Adrenal gland (tissue), 12 donors: ENCODE data around the gene FXYD1. TPM values are rescaled to one million over a fixed set of nuclear protein-coding genes. Genes with fewer than 3 reads are reported as not detected.

ENCODE experiments used
- DNase-seq, 7 donors: peaks; one replicate each; pipeline ENCODE4 v3.0.0-alpha.2; 2019 to 2020
- H3K27ac ChIP-seq, 5 donors: fragments of 200-600 bp; sonication (generic) in 4 of 5; 1 replicate in 3 of 5; 2 replicates in 2 of 5; pipeline versions ENCODE4 v1.5.1 to v1.8.0; 2016 to 2020; ENCODE audit warnings: mild to moderate bottlenecking in 1 of 5
- H3K27me3 ChIP-seq: fragments of 200-600 bp; 2 replicates; pipeline ENCODE4 v1.8.0; 2021
- H3K36me3 ChIP-seq, 2 donors: fragments of 200-600 bp; replicated peaks in 1 of 2; 1 replicate in 1 of 2; 2 replicates in 1 of 2; pipeline versions ENCODE4 v1.5.1 to v1.8.0; 2018 to 2022
- H3K4me1 ChIP-seq, 2 donors: fragments of 200-600 bp; replicated peaks in 1 of 2; 1 replicate in 1 of 2; 2 replicates in 1 of 2; pipeline versions ENCODE4 v1.5.1 to v1.8.0; 2018 to 2021
- H3K4me3 ChIP-seq, 4 donors: fragments of 200-600 bp; sonication (generic) in 3 of 4; one replicate each; pipeline ENCODE4 v1.5.1; 2016 to 2018
- H3K9me3 ChIP-seq, 3 donors: fragments of 200-600 bp; sonication (generic) in 1 of 3; replicated peaks in 1 of 3; 1 replicate in 2 of 3; 2 replicates in 1 of 3; pipeline versions ENCODE4 v1.5.1 to v1.8.0; 2016 to 2021
- CTCF ChIP-seq, 6 experiments: fragments of 450-650 bp in 4 of 6; fragments of 200-600 bp in 2 of 6; sonication (generic) in 1 of 6; IDR thresholded peaks; 1 replicate in 5 of 6; 2 replicates in 1 of 6; pipeline versions ENCODE4 v1.5.1 to v1.8.0; 2016 to 2021; ENCODE audit warnings: antibody characterized with exemption in 6 of 6, mild to moderate bottlenecking in 2 of 6, moderate library complexity in 1 of 6
- POLR2A ChIP-seq, 2 donors: fragments of 450-650 bp; IDR thresholded peaks; one replicate each; pipeline ENCODE4 v1.6.1; 2017; ENCODE audit warnings: antibody characterized with exemption in 2 of 2, mild to moderate bottlenecking in 2 of 2, moderate library complexity in 1 of 2
- WGBS, 4 donors: extraction: QIAGEN DNeasy Blood & Tissue Kit in 2 of 4; methylation state at CpG; one replicate each; pipeline versions ENCODE4 v1.1.5 to v1.1.7; 2013 to 2017; 5-methylcytosine and 5-hydroxymethylcytosine counted together
- intact Hi-C, 2 donors: fragments of 100-400 bp; cut with DNase I; formaldehyde crosslinking; loops; one replicate each; pipeline versions ENCODE4 v1.14.1 to v1.15.0; 2022 to 2023
- polyA plus RNA-seq, 3 donors: library from polyadenylated mRNA; stranded (reverse); fragments of 200-250 nt in 2 of 3; fragments of 350-450 nt in 1 of 3; fragmentation: Illumina TruSeq in 1 of 3; extraction: RNeasy Lipid Tissue Mini Kit (QIAGEN cat#74804) in 1 of 3; gene quantifications; one replicate each; pipeline ENCODE4 v1.2.3, GENCODE V29; 2013 to 2014
- total RNA-seq, 9 donors: library from RNA; depleted of rRNA in 4 of 9; stranded (reverse); fragments of >200 nt in 4 of 9; fragments of 120-200 nt in 1 of 9; fragmentation: NEBNext Ultra II Directional in 1 of 9; extraction: Animal tissue kit (Norgen Biotek cat#: 25700) in 1 of 9; gene quantifications; one replicate each; pipeline versions ENCODE4 v1.1.0 to v1.2.4, GENCODE V29; 2013 to 2023
- donor health status: healthy with polysubstance abuse.
- donor health status: Bipolar disorder and iron deficiency.
- donor health status: DM: yes; HTN: yes; CAD: no.
- donor health status: DM: no; HTN: no; CAD: no.
- donor health status: DM: no; HTN: no; CAD: no.
- donor health status: DM: yes; HTN: yes; CAD: no.

Gene FXYD1
- total and polyA plus RNA-seq, 12 donors, result 2.0 to 58.6 (median 9.4) TPM; not detected in 1

- peak in 6 of 7 donors; percentile 36 to 66 (median 52) for DNase-seq
- intact Hi-C loops, result no loop called here
- no peaks in the 10 kb centered on the region for H3K27me3 ChIP-seq
- 9 to 12% (median 11%) methylated on average over 22 to 23 of the region's 23 CpGs for whole genome bisulfite sequencing, 4 donors
- H3K9me3 ChIP-seq, result no peaks in the 10 kb centered on the region
- TF ChIP-seq CTCF (IDR thresholded peaks at IDR 0.05), result peak; percentile 65 to 93 (median 84)
- no peak for TF ChIP-seq POLR2A (IDR thresholded peaks at IDR 0.05)
- H3K4me3 ChIP-seq, result no peak overlapping the region
- no peak overlapping the region for H3K27ac ChIP-seq
- H3K4me1 ChIP-seq, result peaks cover 0 to 7% of the 10 kb centered on the region in 2 donors
- H3K36me3 ChIP-seq, result no peaks in the 10 kb centered on the region
These were observed 24.1 kb upstream of the FXYD1 start for GRCh38 chr19:35114353-35115176.

- peaks cover 0 to 14% of the 10 kb centered on the region in 2 donors for H3K4me1 ChIP-seq
- 58 to 68% (median 61%) methylated on average over 6 to 14 of the region's 14 CpGs for WGBS, 4 donors
- intact Hi-C loops, result no loop called here
- no peaks in the 10 kb centered on the region for H3K36me3 ChIP-seq
- no peak for DNase-seq
- TF ChIP-seq POLR2A (IDR thresholded peaks at IDR 0.05), result no peak
- H3K27me3 ChIP-seq, result no peaks in the 10 kb centered on the region
- no peak within 1 kb of the TSS for H3K27ac ChIP-seq
- no peak within 1 kb of the TSS for H3K4me3 ChIP-seq
- no peaks in the 10 kb centered on the region for H3K9me3 ChIP-seq
These were observed 23.3 kb upstream of the FXYD1 start, which contains the start of gene FXYD3 for GRCh38 chr19:35115177-35115951. TSS of gene FXYD3 (plus strand) at chr19:35115823. CDS start at chr19:35119377, 3,554 bp downstream.

- no peak overlapping the region for H3K4me3 ChIP-seq
- no peak overlapping the region for H3K27ac ChIP-seq
- WGBS, 4 donors, result 77 to 85% (median 82%) methylated on average over 5 to 13 of the region's 13 CpGs
These were observed 22.4 kb upstream of the FXYD1 start for GRCh38 chr19:35116072-35116801.

GRCh38 chr19:35117116-35117515 lies 21.5 kb upstream of the FXYD1 start:
- Histone ChIP-seq H3K4me1 (peaks cover 0 to 14% of the 10 kb centered on the region in 2 donors), H3K4me3 (no peak overlapping the region), H3K27me3 (no peaks in the 10 kb centered on the region), H3K9me3 (no peaks in the 10 kb centered on the region), H3K36me3 (no peaks in the 10 kb centered on the region), H3K27ac (no peak overlapping the region)
- intact Hi-C loops, result no loop called here
- WGBS, 4 donors, result 56 to 73% (median 65%) methylated on average over 7 to 8 of the region's 8 CpGs
- TF ChIP-seq POLR2A (IDR thresholded peaks at IDR 0.05) (no peak), CTCF (IDR thresholded peaks at IDR 0.05) (no peak)
- no peak for DNase-seq

More at GRCh38 chr19:35116072-35116801, 22.4 kb upstream of the FXYD1 start:
- intact Hi-C loops, result no loop called here
- Histone ChIP-seq H3K36me3 (no peaks in the 10 kb centered on the region), H3K9me3 (no peaks in the 10 kb centered on the region), H3K4me1 (peaks cover 0 to 14% of the 10 kb centered on the region in 2 donors), H3K27me3 (no peaks in the 10 kb centered on the region)
- no peak for DNase-seq
- TF ChIP-seq POLR2A (IDR thresholded peaks at IDR 0.05) (no peak), CTCF (IDR thresholded peaks at IDR 0.05) (no peak)
